IMR-90 (cell line): ENCODE measurements around the gene SMOC1. TPM values are rescaled to one million over a fixed set of nuclear protein-coding genes. Genes with fewer than 3 reads are reported as not detected.

Experiments used
- ATAC-seq: fragments of 200-7000 bp; cut with Tn5 transposase; 2 replicates; pipeline ENCODE4 v1.9.1; 2020; ENCODE audit warnings: low read depth, mild to moderate bottlenecking, moderate library complexity
- BruUV-seq: library from RNA; stranded (reverse); fragments of 400-500 nt; replicated peaks from 2 replicates; lab custom pipeline; 2021; lab: Mats Ljungman, UMichigan
- CTCF ChIA-PET: fragments of 300-600 bp; formaldehyde crosslinking; extraction: SDS; loops from one replicate; lab custom pipeline; 2021; ENCODE audit warnings: antibody characterized with exemption; lab: Yijun Ruan, JAX
- POLR2A ChIA-PET: fragments of 300-600 bp; sonication (Branson Sonifier 250); formaldehyde crosslinking; loops from one replicate; lab custom pipeline; 2022; ENCODE audit warnings: antibody characterized with exemption; ENCODE audit not compliant: unreplicated experiment; lab: Charles Lee
- DNase-seq: peaks from one replicate; pipeline ENCODE4 v3.0.0; 2013
- H2AFZ ChIP-seq: replicated peaks from 2 replicates; pipeline ENCODE3; 2013; ENCODE audit warnings: low read length, mild to moderate bottlenecking; ENCODE audit not compliant: poor library complexity
- H2AK5ac ChIP-seq: 2 replicates; pipeline ENCODE4 v1.6.1; 2013; ENCODE audit warnings: low read depth, low read length, inconsistent platforms
- H2AK9ac ChIP-seq: replicated peaks from 2 replicates; pipeline ENCODE3; 2013; ENCODE audit warnings: mild to moderate bottlenecking, low read depth, low read length, moderate library complexity; ENCODE audit not compliant: poor library complexity
- H2BK120ac ChIP-seq: 2 replicates; pipeline ENCODE4 v1.6.1; 2013; ENCODE audit warnings: low read depth, low read length, inconsistent platforms
- H2BK15ac ChIP-seq: 3 replicates; pipeline ENCODE4 v1.6.1; 2013; ENCODE audit warnings: low read depth, low read length, inconsistent platforms
- H2BK20ac ChIP-seq: 2 replicates; pipeline ENCODE4 v1.6.1; 2013; ENCODE audit warnings: low read depth, mild to moderate bottlenecking, inconsistent platforms, low read length, moderate library complexity
- H2BK5ac ChIP-seq: 2 replicates; pipeline ENCODE4 v1.6.1; 2013; ENCODE audit warnings: mild to moderate bottlenecking, low read depth, low read length, inconsistent platforms; ENCODE audit not compliant: poor library complexity, severe bottlenecking
- H3K14ac ChIP-seq: replicated peaks from 2 replicates; pipeline ENCODE4 v1.6.1; 2013; ENCODE audit warnings: low read depth, low read length, inconsistent platforms
- H3K18ac ChIP-seq: 2 replicates; pipeline ENCODE4 v1.6.1; 2013; ENCODE audit warnings: low read depth, low read length, control low read depth
- H3K23ac ChIP-seq: 2 replicates; pipeline ENCODE4 v1.6.1; 2013; ENCODE audit warnings: low read depth, low read length, inconsistent platforms
- H3K27ac ChIP-seq: 2 replicates; pipeline ENCODE4 v1.5.1; 2013; ENCODE audit warnings: mild to moderate bottlenecking, control low read depth, low read length; ENCODE audit not compliant: insufficient read depth
- H3K27me3 ChIP-seq: 2 replicates; pipeline ENCODE4 v1.6.1; 2013; ENCODE audit warnings: low read length; ENCODE audit not compliant: control insufficient read depth, insufficient read depth
- H3K36me3 ChIP-seq: 2 replicates; pipeline ENCODE4 v1.6.1; 2013; ENCODE audit warnings: low read length, mixed read lengths; ENCODE audit not compliant: control insufficient read depth, insufficient read depth
- H3K4ac ChIP-seq: 2 replicates; pipeline ENCODE4 v1.6.1; 2013; ENCODE audit warnings: low read depth, low read length, inconsistent platforms
- H3K4me1 ChIP-seq: 2 replicates; pipeline ENCODE4 v1.6.1; 2013; ENCODE audit warnings: low read length, mixed read lengths; ENCODE audit not compliant: control insufficient read depth, insufficient read depth
- H3K4me2 ChIP-seq: 2 replicates; pipeline ENCODE4 v1.6.1; 2013; ENCODE audit warnings: low read depth, mild to moderate bottlenecking, control low read depth, low read length, moderate library complexity
- H3K4me3 ChIP-seq: 2 replicates; pipeline ENCODE4 v1.5.1; 2013; ENCODE audit warnings: low read depth, mild to moderate bottlenecking, control low read depth, low read length, moderate library complexity; ENCODE audit not compliant: insufficient read depth
- H3K56ac ChIP-seq: 2 replicates; pipeline ENCODE4 v1.6.1; 2013; ENCODE audit warnings: low read length, inconsistent platforms; ENCODE audit not compliant: insufficient read depth; ENCODE audit errors: extremely low read depth
- H3K79me1 ChIP-seq, 2 experiments: 2 replicates each; pipeline ENCODE4 v1.6.1; 2013; ENCODE audit warnings: low read length in 2 of 2, inconsistent platforms in 1 of 2, low read depth in 1 of 2
- H3K9ac ChIP-seq: 2 replicates; pipeline ENCODE4 v1.6.1; 2013; ENCODE audit warnings: low read depth, low read length, control low read depth
- H3K9me1 ChIP-seq: 2 replicates; pipeline ENCODE4 v1.6.1; 2013; ENCODE audit warnings: low read length, inconsistent platforms; ENCODE audit not compliant: insufficient read depth
- H3K9me3 ChIP-seq: 2 replicates; pipeline ENCODE4 v1.6.1; 2013; ENCODE audit warnings: low read length; ENCODE audit not compliant: control insufficient read depth, insufficient read depth
- H4K20me1 ChIP-seq: 2 replicates; pipeline ENCODE4 v1.6.1; 2013; ENCODE audit warnings: low read length, inconsistent platforms; ENCODE audit not compliant: insufficient read depth
- H4K5ac ChIP-seq: 2 replicates; pipeline ENCODE4 v1.6.1; 2013; ENCODE audit warnings: mild to moderate bottlenecking, low read depth, low read length, control low read depth
- H4K8ac ChIP-seq, 2 experiments: 2 replicates each; pipeline ENCODE4 v1.6.1; 2013; ENCODE audit warnings: low read depth in 2 of 2, low read length in 2 of 2, control low read depth in 1 of 2, inconsistent platforms in 1 of 2
- H4K91ac ChIP-seq: 2 replicates; pipeline ENCODE4 v1.6.1; 2013; ENCODE audit warnings: low read depth, low read length, inconsistent platforms; ENCODE audit not compliant: insufficient read depth
- BHLHE40 ChIP-seq: fragments of 150-350 bp; IDR thresholded peaks from 2 replicates; pipeline ENCODE4 v1.6.1; 2016; ENCODE audit warnings: mild to moderate bottlenecking, low read depth, low read length
- CEBPB ChIP-seq: IDR thresholded peaks from 2 replicates; pipeline ENCODE4 v1.6.1; 2012; ENCODE audit warnings: low read depth, low read length, improper control_type of control experiment
- CHD1 ChIP-seq: IDR thresholded peaks from 2 replicates; pipeline ENCODE4 v1.6.1; 2012; ENCODE audit warnings: low read depth, low read length, improper control_type of control experiment
- FOS ChIP-seq: fragments of 150-350 bp; IDR thresholded peaks from 2 replicates; pipeline ENCODE4 v1.6.1; 2016; ENCODE audit warnings: low read depth, low read length
- MAFK ChIP-seq: IDR thresholded peaks from 2 replicates; pipeline ENCODE4 v1.6.1; 2012; ENCODE audit warnings: low read depth, low read length, improper control_type of control experiment
- MAZ ChIP-seq: IDR thresholded peaks from 2 replicates; pipeline ENCODE4 v1.6.1; 2012; ENCODE audit warnings: low read depth, mild to moderate bottlenecking, low read length, improper control_type of control experiment, moderate library complexity, borderline replicate concordance
- MXI1 ChIP-seq: IDR thresholded peaks from 2 replicates; pipeline ENCODE4 v1.6.1; 2012; ENCODE audit warnings: low read depth, mild to moderate bottlenecking, low read length, moderate library complexity, borderline replicate concordance
- NFE2L2 ChIP-seq: fragments of 150-350 bp; IDR thresholded peaks from 2 replicates; pipeline ENCODE4 v1.6.1; 2016; ENCODE audit warnings: low read depth, mild to moderate bottlenecking, low read length
- POLR2A ChIP-seq: IDR thresholded peaks from 2 replicates; pipeline ENCODE4 v1.6.1; 2012; ENCODE audit warnings: mild to moderate bottlenecking, low read depth, low read length
- RAD21 ChIP-seq: IDR thresholded peaks from 2 replicates; pipeline ENCODE4 v1.6.1; 2012; ENCODE audit warnings: low read length, improper control_type of control experiment
- RCOR1 ChIP-seq: IDR thresholded peaks from 2 replicates; pipeline ENCODE4 v1.6.1; 2012; ENCODE audit warnings: mild to moderate bottlenecking, low read length, improper control_type of control experiment; ENCODE audit not compliant: insufficient replicate concordance
- RFX5 ChIP-seq: IDR thresholded peaks from 2 replicates; pipeline ENCODE4 v1.8.0; 2012; ENCODE audit warnings: low read depth, mild to moderate bottlenecking, low read length, moderate library complexity
- SMC3 ChIP-seq: fragments of 150-350 bp; IDR thresholded peaks from 2 replicates; pipeline ENCODE4 v1.6.1; 2016; ENCODE audit warnings: low read depth, mild to moderate bottlenecking, antibody characterized with exemption, low read length, moderate library complexity
- WGBS, 2 experiments: methylation state at CpG; one replicate each; pipeline versions ENCODE4 v1.1.5 to v1.1.7; 2013; ENCODE audit warnings: missing lambda C conversion rate in 2 of 2; ENCODE audit not compliant: insufficient read length in 1 of 2; ENCODE audit errors: extremely low coverage in 2 of 2; 5-methylcytosine and 5-hydroxymethylcytosine counted together
- dilution Hi-C: fragments of 300-500 bp; cut with HindIII; formaldehyde crosslinking; loops from one replicate; pipeline ENCODE4 v1.14.3; 2018; ENCODE audit warnings: low sequenced_read_pairs; ENCODE audit not compliant: unreplicated experiment
- in situ Hi-C: fragments of 300-500 bp; cut with MboI; formaldehyde crosslinking; loops from 3 replicates; pipeline ENCODE4 v1.14.3; 2019; ENCODE audit warnings: low sequenced_read_pairs, inconsistent platforms, mixed read lengths
- intact Hi-C: fragments of 100-400 bp; cut with micrococcal nuclease; formaldehyde crosslinking; loops from 2 replicates; pipeline ENCODE4 v1.10.0; 2022
- polyA plus RNA-seq, 3 experiments: library from polyadenylated mRNA; depleted of rRNA; stranded (reverse); fragments of >200 nt; gene quantifications; 2 replicates each; pipeline ENCODE4 v1.2.3, GENCODE V29; 2012; ENCODE audit warnings: low replicate concordance in 1 of 3
- total RNA-seq: library from RNA; depleted of rRNA; stranded (reverse); fragments of >200 nt; gene quantifications from 2 replicates; pipeline ENCODE4 v1.2.3, GENCODE V29; 2012
- TF ChIP-seq, protein P1 (sequence below): fragments of 150-350 bp; IDR thresholded peaks from 2 replicates; pipeline ENCODE4 v1.6.1; 2016; ENCODE audit warnings: low read depth, mild to moderate bottlenecking, low read length, moderate library complexity, borderline replicate concordance
- TF ChIP-seq, protein P2 (sequence below): fragments of 150-350 bp; IDR thresholded peaks from 2 replicates; pipeline ENCODE4 v1.6.1; 2017; ENCODE audit warnings: mild to moderate bottlenecking, antibody characterized with exemption, low read length, low read depth
- TF ChIP-seq, protein P3 (sequence below): conservative IDR thresholded peaks from 2 replicates; pipeline ENCODE4 v1.5.1; 2012; ENCODE audit warnings: mild to moderate bottlenecking, low read depth, low read length, improper control_type of control experiment

The SMOC1 gene
- total and polyA plus RNA-seq, 2 of the 4 experiments (the other 2 are of a cell fraction): 0.90 to 4.1 TPM

- Histone ChIP-seq H3K27ac (no peak overlapping the region), H3K36me3 (peaks cover 10% of the 10 kb centered on the region), H3K79me1 (no peaks in the 10 kb centered on the region), H3K27me3 (no peaks in the 10 kb centered on the region), H2BK15ac (no peak overlapping the region), H3K56ac (no peak overlapping the region), H3K9me1 (no peaks in the 10 kb centered on the region; the same call in 1 of the 2 replicates), H3K4ac (peak overlapping the region; percentile 10; the same call in 1 of the 2 replicates), H3K23ac (no peak overlapping the region), H2BK20ac (no peak overlapping the region; the same call in 1 of the 2 replicates), H3K9ac (no peak overlapping the region), H4K20me1 (no peaks in the 10 kb centered on the region), H2AK9ac (no peak overlapping the region), H3K4me2 (no peak overlapping the region), H3K18ac (no peak overlapping the region; the same call in 1 of the 2 replicates), H4K91ac (no peak overlapping the region), H2BK5ac (peak overlapping the region; percentile 3), H4K8ac (peak overlapping the region in 1 of 2 experiments; percentile 20; a peak in 1 of 4 replicates), H3K4me1 (peaks cover 4% of the 10 kb centered on the region), H2AFZ (no peak overlapping the region), H3K4me3 (no peak overlapping the region), H2BK120ac (peak overlapping the region; percentile 52; the same call in 1 of the 2 replicates), H2AK5ac (no peak overlapping the region), H4K5ac (no peak overlapping the region), H3K9me3 (no peaks in the 10 kb centered on the region), H3K14ac (no peak overlapping the region)
- intact Hi-C loops (no loop called here), in situ Hi-C loops (loop anchor here (25.0 kb wide), 1 partner anchor 424 kb away; no protein-coding TSS in a partner anchor), dilution Hi-C loops (no loop called here)
- no peak for TF ChIP-seq FOS
- no peak for TF ChIP-seq SMC3
- TF ChIP-seq MAFK: no peak
- TF ChIP-seq CHD1: no peak
- TF ChIP-seq POLR2A: no peak
- no peak for TF ChIP-seq NFE2L2
- TF ChIP-seq, protein P1, sequence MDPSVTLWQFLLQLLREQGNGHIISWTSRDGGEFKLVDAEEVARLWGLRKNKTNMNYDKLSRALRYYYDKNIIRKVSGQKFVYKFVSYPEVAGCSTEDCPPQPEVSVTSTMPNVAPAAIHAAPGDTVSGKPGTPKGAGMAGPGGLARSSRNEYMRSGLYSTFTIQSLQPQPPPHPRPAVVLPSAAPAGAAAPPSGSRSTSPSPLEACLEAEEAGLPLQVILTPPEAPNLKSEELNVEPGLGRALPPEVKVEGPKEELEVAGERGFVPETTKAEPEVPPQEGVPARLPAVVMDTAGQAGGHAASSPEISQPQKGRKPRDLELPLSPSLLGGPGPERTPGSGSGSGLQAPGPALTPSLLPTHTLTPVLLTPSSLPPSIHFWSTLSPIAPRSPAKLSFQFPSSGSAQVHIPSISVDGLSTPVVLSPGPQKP: no peak
- TF ChIP-seq, protein P2, sequence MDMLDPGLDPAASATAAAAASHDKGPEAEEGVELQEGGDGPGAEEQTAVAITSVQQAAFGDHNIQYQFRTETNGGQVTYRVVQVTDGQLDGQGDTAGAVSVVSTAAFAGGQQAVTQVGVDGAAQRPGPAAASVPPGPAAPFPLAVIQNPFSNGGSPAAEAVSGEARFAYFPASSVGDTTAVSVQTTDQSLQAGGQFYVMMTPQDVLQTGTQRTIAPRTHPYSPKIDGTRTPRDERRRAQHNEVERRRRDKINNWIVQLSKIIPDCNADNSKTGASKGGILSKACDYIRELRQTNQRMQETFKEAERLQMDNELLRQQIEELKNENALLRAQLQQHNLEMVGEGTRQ: no peak
- TF ChIP-seq MXI1: no peak
- TF ChIP-seq, protein P3, sequence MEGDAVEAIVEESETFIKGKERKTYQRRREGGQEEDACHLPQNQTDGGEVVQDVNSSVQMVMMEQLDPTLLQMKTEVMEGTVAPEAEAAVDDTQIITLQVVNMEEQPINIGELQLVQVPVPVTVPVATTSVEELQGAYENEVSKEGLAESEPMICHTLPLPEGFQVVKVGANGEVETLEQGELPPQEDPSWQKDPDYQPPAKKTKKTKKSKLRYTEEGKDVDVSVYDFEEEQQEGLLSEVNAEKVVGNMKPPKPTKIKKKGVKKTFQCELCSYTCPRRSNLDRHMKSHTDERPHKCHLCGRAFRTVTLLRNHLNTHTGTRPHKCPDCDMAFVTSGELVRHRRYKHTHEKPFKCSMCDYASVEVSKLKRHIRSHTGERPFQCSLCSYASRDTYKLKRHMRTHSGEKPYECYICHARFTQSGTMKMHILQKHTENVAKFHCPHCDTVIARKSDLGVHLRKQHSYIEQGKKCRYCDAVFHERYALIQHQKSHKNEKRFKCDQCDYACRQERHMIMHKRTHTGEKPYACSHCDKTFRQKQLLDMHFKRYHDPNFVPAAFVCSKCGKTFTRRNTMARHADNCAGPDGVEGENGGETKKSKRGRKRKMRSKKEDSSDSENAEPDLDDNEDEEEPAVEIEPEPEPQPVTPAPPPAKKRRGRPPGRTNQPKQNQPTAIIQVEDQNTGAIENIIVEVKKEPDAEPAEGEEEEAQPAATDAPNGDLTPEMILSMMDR: no peak
- TF ChIP-seq RCOR1: no peak
- TF ChIP-seq RAD21: no peak
- TF ChIP-seq CEBPB: no peak
- no peak for TF ChIP-seq MAZ
- TF ChIP-seq BHLHE40: no peak
- no peak for TF ChIP-seq RFX5
- WGBS, 2 experiments: 60% methylated on average over 1 of the region's 7 CpGs; no CpG with 5 or more reads in 1 of the 2 experiments
- BruUV-seq: no TSS peak
- ChIA-PET POLR2A (no interaction called here), CTCF (no interaction called here)
- DNase-seq (no peak), ATAC-seq (no peak)
Observed at GRCh38 chr14:70011708-70012107, 132.5 kb downstream of the SMOC1 start.
